Retinal pigment epithelial cell (primary cell): ENCODE data around the gene SIRT7.

Experiments used
- DNase-seq: peaks from one replicate; pipeline ENCODE4 v3.0.0-alpha.2; 2010; ENCODE audit warnings: low read depth
- H3K4me3 ChIP-seq: 2 replicates; pipeline ENCODE4 v1.5.1; 2011; ENCODE audit warnings: mild to moderate bottlenecking, low read length, control low read depth, moderate library complexity
- TF ChIP-seq, protein P1 (sequence below): conservative IDR thresholded peaks from 2 replicates; pipeline ENCODE4 v1.5.1; 2011; ENCODE audit warnings: low read depth, low read length, control low read depth, inconsistent platforms

Gene SIRT7

DNA sequence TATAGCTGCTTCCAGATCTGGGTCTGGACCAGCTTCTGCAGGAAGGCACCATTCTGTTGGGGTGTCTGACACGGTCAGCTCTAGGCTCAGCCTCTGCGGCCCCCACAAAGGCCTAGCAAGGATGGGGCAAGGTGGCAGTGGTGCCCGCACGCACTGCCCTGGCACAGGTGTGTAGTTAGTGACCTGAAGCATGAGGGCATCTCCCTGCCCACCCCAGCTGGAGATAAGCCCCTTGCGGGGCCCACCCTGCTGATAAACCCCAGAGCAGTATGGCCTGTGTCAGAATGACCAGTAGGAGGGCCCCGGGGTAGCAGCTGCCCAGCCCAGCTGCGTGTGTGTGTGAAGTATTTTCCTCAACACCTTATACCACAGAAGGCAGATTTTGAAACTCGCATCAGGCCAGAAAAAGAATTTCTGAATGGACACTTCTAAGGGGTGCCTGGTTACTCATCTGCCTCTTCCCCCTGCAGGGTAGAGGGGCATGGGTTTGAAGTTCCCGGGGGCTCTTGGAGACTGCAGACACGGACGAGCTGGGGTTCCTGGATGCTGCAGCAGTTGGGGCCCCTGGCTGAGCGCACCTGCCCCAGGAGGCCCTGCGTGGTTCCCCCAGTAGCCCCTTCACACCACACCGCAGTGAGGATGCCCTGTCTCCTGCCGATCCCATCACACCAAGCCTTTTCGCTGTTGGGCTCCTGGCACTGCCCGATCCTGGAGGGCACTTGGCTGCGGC, 51.4 kb downstream of the SIRT7 start:
- H3K4me3 ChIP-seq = no peak overlapping the region
- TF ChIP-seq, protein P1, sequence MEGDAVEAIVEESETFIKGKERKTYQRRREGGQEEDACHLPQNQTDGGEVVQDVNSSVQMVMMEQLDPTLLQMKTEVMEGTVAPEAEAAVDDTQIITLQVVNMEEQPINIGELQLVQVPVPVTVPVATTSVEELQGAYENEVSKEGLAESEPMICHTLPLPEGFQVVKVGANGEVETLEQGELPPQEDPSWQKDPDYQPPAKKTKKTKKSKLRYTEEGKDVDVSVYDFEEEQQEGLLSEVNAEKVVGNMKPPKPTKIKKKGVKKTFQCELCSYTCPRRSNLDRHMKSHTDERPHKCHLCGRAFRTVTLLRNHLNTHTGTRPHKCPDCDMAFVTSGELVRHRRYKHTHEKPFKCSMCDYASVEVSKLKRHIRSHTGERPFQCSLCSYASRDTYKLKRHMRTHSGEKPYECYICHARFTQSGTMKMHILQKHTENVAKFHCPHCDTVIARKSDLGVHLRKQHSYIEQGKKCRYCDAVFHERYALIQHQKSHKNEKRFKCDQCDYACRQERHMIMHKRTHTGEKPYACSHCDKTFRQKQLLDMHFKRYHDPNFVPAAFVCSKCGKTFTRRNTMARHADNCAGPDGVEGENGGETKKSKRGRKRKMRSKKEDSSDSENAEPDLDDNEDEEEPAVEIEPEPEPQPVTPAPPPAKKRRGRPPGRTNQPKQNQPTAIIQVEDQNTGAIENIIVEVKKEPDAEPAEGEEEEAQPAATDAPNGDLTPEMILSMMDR = no peak

DNA sequence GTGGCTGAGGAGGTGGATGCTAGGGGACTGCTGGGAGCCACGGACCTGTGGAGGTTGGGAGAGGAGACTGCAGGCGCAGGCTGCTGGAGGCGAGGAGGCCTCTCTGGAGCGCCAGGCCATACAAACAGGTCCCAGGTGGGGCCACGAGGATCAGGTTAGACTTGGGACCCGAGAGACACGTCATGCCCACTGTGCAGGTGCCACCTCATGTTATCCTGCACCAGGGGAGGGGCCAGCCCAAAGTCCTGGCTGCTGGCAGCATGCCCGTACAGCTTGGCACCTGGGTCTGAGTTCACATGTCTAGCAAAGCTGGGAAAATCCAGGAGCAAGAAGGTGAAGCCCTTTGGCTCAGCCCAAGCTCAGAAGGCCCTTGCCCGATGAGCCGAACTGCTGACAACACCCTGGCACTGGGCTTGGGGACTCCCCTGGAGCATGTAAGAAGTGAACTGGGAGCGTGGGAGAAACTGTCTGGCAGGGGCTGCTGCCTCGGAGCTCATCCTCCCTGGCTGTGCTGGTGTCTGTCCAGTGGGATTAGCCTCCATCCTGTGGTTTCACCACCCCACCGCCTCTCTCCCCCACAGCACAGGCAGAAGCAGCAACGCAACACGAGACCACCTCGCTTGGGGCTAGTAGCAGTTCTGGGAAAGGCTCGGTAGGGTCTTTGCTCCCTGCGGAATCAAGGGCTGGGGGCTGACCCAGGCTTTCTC, 52.1 kb downstream of the SIRT7 start:
- no peak overlapping the region for H3K4me3 ChIP-seq
- TF ChIP-seq, protein P1 = no peak
- DNase-seq = no peak

More for the DNA sequence above, 51.4 kb downstream of the SIRT7 start:
- no peak for DNase-seq

DNA sequence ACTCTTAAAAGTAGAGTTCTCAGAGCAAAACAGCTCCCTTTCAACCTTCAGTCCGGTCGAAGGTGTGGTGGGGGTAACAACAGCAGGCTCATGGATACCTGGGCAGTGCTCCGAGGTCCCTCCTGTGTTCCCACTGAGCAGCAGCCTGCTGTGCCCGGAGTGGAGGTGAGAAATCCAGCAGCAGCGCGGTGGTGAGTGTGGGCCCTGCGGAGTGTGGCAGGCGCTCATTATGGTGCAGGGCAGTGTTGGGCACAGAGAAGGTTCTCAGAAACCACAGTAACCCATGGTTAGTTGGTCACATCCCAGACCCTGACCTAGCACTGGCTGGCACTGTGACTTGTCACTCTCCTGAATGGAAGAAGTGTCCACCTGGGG, 52.6 kb downstream of the SIRT7 start:
- TF ChIP-seq, protein P1 = no peak
- H3K4me3 ChIP-seq = no peak overlapping the region
- DNase-seq = no peak

DNA sequence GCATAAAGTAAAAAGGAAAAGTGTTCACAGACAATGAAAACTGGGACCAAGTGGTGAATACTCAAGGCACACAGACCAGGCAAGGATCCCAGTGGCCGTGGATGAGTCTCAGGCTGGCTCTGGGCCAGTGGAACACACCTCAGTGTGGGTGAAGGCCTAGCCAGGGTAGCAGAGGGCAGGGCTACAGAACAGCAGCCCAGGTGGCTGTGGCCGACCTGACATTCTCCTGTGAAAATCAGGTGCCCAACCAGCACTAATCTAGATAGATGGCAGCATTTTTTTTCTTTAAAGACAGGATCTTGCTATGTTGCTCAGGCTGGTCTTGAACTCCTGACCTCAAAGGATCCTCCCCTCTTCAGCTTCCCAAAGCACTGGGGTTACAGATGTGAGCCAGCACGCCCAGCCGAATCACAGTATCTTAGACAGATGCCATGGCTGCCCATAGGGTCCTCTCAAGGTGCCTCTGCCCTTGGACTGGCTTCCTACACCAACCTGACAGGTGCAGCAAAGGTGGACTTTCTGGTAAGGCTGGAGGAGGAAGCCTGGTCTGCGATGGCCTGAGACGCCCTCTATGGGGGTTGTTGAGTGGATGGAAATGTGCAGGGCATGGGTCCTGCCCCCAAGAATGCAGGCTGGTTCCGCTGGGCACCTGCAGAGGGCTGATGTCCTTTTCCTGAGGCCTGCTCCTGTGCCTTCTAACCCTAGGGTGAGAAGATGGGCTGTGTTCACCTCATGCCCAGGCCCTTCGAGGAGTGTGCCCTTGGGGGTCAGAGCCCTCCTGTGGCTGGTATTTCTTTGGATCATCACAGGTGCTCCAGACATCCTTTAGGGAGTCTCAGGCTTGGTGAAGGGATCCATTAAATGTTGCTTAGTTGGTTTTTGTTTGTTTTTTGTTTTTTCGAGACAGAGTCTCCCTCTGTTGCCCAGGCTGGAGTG, 53.9 kb downstream of the SIRT7 start:
- TF ChIP-seq, protein P1 = no peak
- H3K4me3 ChIP-seq = no peak overlapping the region
- DNase-seq = no peak

DNA sequence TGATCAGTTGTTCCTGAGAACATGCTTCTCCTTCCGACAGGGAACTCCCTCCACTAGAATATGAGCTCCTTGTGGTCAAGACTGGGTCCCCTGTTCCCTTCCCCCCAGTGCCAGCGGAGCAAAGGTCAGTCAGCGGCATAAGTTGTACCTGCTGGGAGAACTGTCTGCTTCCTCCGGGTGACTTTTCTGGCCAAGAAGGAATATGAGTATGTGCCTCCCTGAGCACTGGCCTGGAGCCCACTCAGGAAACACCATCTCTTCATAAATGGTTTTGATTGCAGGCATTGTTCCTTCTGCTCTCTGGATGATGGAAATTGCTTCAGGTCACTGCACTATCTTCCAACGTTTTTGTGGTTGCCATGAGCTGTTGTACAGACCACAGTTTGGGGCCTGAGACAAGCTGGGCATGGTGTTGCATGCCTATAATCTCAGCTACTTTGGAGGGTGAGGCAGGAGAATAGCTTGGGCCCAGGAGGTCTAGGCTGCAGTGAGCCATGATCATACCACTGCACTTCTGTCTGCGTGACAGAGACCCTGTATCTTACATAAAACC, 54.8 kb downstream of the SIRT7 start:
- H3K4me3 ChIP-seq = no peak overlapping the region
- TF ChIP-seq, protein P1 = no peak

More for the DNA sequence above, 54.8 kb downstream of the SIRT7 start:
- DNase-seq = no peak
